HG03457 (cell line): Measurements from ENCODE around the gene HIF3A.
"Not testable (repeated sequence)": the region's sequence is repeated elsewhere in the genome, so short reads cannot be mapped to it uniquely, and the experiment has no call there.

Experiments used
- ATAC-seq: cut with Tn5 transposase; IDR thresholded peaks from one replicate; pipeline ENCODE4 v1.9.1; 2021; ENCODE audit warnings: moderate number of reproducible peaks; ENCODE audit not compliant: unreplicated experiment

Gene HIF3A

DNA sequence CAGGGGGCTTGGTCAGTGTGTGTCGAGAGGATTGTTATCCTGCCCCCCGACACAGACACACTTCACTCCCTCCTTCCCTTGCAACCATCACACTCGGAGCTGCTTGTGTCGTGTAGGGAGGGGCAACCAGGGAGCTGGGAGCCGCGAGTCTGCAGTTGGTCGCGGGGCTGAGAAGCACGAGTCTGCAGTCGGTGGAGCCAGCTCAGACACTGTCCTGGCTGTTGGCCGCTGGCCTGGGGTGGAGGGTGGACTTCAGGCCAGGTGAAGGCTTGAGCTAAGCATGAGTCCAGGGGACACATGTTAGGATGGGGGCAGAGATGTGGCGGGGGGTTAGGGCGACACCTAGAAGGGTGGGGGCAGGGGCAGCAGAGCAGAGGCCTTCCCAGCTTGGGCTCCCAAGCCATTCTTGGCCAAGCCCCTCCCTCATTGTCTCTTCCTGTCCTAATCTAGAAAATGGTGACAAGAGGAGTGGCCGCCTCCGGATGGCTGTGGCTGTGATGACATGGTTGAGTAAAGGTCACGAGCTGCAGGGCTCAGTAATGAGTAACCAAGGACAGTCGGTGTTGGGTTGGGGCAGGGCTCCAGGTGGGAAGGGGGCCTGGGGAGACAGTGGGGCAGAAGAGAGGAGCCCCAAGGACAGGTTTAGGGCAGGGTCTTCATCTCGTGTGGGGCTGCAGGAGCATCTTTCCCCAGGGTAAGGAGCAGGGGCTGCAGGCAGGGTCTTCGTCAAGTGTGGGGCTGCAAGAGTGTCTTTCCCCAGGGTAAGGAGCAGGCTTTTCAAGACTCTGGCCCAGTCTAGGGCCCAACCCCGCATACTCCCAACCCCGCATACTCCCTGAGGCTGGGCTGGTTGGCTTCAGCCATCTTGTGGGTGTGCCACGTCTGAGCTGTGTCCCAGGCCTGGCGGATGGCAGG, 58.6 kb downstream of the HIF3A start:
- ATAC-seq = no peak

DNA sequence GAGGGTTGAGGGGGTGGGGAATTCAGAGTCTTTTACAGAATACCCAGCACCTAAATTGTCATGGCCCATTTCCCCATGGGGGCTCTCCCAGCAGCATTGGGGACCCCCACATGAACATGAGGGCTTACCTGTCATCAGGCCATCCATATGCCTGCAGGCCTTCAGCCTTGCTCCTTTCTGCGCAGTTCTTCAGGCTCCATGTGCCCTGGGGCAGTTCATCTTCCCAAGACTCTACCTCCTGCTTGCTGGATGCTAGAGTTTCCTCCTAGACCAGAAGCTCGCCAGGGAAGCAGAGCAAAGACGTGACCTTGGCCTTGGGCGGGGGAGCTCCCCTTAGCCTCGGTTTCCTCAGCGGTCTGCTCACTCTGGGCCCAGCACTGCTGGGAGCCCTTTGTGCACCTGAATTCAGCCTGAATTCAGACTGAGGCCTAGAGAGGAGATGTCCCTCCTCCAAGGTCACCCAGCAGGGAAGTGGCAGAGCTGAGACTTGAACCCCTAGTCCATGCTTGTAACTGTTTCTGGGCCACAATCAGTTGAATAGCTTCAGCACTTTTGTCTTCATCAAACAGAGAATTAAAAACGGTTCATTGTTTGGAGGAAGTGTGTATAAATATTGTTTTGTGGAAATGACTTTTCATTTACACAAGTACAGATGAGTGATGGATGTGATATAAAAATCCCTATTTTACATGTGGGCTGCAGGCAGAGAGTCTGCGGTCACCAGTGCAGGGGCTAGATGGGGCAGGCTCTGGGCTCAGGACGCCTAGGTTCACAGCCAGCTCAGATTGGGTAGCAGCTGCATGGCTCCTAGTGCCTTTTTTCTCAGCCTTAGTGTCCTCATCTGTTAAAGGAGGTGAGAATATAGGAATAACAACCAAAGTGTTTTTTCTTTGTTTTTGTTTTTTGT, 59.6 kb downstream of the HIF3A start:
- no peak for ATAC-seq

DNA sequence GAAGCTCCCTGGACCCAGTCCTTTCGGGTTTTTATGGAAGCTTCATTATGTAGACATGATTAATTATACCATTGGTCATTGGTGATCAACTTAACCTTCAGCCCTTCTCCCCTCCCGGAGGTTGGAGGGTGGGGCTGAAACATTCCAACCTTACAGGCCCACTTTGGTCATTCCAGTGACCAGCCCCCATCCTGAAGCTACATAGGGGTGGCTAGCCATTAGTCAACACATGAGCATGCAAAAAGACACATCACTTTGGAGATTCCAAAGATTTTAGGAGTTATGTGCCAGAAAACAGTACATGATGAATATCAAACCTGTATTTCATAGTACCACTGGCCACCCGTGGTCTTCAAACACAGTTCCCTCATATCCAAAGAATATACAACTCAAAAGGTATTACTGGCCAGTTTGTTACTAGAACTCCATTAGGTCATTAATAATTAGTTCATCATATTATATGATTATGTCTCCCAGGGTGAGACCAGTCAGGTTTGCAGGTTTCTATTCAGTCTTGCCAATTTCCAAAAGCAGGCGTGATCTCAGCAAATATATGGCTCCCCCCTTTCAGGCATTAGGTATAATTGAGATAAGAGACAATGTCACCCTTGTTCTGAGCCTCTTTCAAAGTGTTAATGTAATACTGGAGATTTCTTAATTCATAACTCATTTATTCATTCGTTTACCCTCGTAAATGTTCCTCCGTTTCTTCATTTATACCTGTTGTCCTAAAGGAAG, 61.2 kb downstream of the HIF3A start:
- ATAC-seq = no peak

DNA sequence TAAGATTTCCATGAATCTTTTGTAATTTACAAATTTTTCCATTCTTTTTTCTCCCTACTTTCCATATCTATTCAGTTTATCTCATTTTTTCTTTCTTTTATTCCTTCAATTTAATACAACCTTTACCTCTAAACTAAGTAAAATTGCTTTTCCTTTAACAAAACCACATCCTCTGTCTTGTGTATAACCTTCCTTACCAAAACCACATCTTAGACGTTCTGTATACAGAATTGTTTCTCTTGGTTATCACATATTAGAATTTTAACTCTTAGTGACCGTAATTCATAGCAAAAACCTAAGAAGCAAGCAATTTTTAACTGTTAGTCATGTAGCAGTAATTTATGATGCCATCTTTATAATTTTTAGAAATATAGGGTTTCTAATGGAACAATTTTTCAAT, 65.1 kb downstream of the HIF3A start:
- no peak for ATAC-seq

DNA sequence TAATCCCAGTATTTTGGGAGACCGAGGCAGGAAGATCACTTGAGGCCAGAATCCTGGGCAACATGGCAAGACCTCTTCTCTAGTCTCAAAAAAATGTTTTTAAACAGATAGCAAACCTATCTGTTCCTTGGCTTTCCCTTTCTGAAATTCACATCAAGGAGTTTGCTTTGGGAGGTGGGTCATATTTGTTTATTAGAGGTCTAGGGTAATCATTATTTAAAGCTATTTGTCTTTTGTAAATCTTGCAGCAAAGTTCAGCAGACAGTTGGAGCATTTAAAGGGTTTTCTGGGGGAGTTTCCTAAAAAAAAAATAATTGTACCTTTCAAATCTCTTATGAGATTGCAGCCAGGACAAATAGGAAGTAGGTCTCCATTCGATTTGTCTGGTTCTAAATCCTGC, 67.5 kb downstream of the HIF3A start:
- no peak for ATAC-seq

DNA sequence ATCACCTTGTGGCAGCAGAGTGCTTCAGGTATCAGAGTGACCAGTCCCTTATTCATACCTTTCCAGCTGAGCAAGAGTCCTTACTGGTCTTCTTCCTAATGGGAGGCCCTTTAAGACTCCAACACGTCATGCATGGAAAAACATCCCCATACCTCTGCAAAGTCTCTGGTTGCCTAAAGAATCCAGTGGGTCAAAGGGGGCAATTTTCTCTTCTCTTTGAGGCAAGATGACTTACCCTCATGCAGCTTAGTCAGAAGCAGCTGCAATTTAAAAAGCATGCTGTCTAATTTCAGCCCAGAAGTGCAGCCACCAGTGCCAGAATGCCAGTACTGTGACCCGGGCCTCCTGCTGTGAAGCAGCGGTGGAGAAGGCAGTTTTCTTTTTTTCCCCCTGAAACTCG, 68.7 kb downstream of the HIF3A start:
- no peak for ATAC-seq

DNA sequence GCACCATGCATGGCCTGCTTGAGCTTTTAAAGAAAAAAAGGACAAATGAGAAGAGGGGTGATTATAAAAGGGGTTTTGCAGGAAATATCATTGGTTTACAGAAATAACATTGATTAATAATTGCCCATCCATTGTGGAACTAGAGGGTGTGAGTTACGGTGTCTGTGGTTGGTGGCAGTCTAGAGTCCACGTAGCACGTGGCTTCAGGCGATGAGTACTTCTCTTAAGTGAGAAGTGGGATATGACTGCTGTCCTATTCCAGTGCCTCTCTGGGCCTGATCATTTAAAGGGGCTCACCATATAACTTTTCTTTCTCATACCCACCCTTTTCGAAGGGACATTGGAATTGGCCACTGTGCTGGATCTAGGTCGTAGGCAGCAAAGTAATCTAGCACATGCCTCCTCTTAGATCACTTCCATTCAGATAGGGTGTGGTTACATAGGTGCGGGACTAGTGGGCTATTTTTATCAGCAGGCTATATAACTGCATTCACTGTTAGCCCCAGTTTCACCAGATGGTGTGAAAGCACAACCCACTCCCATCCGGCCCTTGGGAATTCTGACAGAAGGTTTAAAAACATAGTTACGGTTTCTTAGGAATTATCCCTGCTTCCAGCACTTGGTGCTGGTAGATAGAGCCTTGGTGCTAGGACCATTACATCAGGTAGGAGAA, 69.9 kb downstream of the HIF3A start:
- ATAC-seq = no peak

DNA sequence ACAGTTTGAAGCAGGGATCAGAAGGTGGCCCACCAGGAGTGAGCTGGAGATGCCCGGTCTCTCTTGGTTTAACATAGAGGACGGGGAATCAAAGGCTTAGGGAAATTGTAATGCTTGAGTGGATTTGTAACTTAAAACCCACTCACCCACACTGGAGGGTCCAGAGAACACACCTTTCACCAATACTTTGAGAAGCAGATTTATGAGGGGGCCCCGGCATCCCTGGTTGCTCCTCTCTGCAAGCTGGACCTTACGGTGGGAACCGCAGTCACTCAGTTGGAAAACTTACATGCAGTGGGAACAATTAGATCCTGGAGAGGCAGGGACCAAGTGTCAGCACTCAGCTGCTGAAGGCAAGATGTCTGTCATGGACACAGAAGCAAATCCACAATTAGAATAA, 70.6 kb downstream of the HIF3A start:
- no peak for ATAC-seq

DNA sequence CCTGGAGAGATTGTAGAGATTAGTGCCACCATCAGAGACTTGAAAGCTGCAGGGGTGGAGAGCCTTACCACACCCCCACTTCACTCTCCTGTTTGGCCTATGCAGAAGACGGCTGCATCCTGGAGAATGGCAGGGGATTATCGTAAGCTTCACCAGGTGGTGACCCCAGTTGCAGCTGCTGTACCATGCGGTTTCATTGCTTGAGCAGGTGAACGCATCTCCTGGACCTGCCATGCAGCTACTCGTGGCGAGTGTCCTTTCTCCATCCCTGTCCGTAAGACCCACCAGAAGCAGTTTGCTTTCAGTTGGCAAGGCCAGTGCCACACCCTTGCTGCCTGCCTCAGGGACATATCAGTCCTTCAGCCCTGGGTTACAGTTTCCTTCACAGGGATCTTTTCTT, 71.3 kb downstream of the HIF3A start:
- ATAC-seq = no peak

DNA sequence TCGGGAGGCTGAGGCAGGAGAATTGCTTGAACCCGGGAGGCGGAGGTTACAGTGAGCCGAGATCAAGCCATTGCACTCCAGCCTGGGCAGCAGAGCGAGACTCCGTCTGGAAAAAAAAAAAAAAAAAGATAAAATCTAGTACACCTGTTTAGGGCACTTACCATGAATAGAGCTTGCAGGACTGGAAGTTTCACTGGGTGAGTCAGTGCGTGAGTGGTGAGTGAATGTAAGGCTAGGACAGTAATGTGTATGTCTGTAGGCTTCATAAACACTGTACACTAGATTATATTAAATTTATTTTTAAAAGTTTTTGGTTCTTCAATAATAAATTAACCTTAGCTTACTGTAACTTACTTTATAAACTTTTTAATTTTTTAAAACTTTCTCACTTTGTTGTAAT, 73.0 kb downstream of the HIF3A start:
- ATAC-seq = no peak

DNA sequence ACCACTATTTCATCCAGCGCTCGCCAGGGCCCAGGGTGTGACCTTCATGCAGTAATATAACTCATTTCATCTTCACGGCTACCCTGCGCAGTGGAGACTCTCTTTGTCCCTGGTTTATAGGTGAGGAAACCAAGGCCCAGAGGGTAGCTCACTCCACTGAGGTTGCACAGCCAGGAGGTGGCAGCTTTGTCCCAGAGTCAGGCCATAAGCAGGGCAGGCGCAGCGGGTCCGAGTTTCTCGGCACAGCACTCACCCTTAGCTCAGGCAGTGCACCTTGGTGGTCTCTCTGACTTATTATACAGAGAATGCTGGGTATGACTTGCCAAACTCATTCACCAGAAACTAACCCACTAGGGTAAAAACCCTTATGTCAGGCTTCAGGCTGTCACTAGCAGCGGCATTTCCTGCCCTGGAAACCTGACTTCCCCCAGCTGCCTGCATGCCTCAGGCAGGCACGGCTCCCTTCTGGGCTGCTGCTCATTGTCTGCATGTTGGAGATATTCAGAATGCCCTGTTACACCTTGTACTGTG, 74.6 kb downstream of the HIF3A start:
- ATAC-seq = no peak

DNA sequence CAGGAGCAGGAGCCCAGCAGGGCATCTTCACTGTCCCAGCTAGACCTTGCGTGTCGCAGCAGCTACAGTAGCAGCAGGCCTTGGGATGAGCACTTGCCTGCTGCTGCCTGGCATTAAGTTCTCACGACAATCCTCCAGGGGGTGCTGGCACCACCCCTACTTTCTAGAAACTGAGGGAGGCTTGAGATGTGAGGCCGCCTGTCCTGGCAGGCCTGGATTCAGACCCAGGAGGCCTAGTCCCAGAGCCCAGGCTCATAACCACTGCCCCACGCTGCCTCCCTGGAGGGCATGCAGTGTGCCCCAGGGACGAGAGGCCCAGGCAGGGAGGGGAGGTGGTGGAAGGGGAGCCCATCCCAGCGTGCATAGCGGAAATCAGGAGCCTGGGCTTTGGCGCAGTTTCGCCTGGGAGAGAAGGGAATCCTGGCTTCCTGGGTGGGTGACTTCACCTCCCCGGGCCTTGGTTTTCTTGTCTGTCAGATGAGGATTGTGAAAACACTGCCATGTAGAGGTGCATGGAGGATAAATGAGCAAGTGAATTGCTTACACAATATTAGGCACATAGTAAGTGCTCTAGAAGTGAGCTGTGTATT, 76.2 kb downstream of the HIF3A start:
- ATAC-seq = no peak

DNA sequence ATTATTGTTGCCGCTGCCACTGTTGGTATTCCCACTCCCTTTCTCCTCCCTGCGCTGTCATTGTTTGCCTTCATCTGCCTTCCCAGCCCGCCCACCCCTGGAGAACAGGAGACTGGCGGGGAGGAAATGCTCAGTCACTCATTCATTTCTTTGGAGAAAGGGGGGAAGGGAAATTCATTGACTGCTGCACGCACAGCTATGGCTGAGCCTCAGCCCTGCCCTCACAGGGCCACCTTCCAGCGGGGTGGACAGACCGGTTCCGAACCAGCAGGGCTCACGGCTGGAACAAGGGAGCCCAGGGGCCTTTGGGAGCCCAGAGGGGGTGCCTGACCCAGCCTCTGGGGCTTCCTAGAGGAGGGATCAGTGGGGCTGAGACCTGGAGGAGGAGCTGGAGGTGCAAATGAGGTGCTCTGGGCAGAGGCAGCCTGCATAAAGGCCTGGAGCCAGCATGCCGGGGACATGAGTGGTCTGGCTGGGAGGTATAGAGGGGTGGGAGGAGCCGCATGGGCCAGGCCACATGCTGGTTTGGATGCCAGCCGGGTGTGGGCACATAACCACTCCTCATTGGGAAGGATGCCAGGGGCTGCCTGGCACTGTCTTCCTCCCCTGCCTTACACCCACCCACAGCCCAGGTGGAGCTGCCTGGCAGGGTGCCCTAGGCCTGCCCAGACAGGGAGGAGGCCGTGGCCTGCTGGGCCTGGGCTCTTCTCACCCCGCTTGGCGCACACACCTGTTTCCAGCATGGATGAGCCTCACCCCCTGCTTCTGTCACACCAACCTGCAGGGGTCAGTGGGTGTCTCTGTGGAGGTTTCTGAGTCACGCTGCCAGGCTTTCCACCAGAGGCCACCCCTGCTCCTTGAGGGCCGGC, 76.9 kb downstream of the HIF3A start:
- no peak for ATAC-seq

DNA sequence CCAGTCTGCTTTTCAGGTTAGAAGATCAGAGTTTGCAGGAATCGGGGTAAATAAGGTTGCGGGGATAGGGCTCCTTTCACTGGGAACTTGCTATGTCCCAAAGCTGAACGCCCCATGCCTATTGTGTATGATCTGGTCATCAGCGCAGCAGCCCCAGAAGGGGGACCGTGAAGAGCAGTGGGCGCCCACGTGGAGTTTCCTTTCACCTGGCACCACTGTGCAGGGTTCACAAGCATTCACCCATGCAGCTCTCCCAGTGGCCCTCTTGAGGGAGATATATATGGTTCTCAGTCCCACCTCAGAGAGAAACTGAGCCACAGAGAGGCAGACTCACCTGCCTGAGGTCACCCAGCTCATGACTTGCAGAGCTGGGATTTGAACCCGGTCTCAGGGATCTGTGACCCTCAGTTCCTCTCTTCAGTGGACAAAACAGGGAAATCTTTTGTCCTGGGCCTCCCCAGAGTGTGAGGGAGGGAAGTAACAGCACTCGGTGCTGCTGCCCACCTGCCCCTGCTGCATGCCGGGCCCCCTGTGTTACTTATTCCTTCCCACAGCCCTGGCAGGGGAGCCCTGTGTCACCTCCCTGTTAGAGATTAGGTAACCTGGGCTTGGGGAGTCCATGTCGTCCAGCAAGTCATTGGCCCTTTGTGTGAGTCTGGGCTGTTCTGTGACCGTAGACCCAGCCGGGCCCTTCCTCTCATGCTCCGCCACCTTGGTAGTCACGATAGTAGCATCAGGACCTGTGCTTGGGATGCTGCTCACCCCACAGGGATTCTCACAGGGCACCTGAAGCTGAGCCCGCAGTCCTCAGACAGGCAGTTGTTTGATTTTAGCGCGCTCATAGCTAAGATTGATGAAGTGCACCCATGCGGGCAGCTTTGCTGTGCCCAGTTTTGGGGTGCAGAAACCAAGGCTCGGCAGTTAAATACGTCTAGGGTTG, 78.0 kb downstream of the HIF3A start:
- ATAC-seq = no peak

DNA sequence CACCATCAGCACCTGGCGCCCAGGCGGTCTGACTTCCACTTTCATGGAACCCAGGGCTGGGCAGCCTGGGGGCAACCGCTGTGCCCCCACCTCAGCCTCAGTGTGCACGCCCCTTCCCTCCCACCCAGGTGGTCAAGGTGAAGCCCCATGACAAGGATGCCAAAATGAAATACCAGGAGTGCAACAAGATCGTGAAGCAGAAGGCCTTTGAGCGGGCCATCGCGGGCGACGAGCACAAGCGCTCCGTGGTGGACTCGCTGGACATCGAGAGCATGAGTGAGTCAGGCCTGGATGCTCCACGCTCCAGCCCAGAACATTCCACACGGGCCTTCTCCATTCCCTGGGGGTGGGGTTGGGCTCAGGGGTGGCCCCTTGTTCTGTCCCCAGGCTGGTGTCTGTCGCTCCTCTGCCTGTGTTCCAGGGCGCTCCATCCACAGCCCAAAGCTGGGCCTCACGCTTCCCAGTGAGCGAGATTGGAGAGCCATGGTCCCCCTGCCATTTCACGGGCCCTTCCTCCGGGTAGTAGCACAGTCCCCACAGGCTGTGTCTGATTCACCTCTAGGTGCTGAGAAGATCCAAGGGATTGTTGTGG, 78.7 kb downstream of the HIF3A start:
- not testable (repeated sequence) for ATAC-seq

DNA sequence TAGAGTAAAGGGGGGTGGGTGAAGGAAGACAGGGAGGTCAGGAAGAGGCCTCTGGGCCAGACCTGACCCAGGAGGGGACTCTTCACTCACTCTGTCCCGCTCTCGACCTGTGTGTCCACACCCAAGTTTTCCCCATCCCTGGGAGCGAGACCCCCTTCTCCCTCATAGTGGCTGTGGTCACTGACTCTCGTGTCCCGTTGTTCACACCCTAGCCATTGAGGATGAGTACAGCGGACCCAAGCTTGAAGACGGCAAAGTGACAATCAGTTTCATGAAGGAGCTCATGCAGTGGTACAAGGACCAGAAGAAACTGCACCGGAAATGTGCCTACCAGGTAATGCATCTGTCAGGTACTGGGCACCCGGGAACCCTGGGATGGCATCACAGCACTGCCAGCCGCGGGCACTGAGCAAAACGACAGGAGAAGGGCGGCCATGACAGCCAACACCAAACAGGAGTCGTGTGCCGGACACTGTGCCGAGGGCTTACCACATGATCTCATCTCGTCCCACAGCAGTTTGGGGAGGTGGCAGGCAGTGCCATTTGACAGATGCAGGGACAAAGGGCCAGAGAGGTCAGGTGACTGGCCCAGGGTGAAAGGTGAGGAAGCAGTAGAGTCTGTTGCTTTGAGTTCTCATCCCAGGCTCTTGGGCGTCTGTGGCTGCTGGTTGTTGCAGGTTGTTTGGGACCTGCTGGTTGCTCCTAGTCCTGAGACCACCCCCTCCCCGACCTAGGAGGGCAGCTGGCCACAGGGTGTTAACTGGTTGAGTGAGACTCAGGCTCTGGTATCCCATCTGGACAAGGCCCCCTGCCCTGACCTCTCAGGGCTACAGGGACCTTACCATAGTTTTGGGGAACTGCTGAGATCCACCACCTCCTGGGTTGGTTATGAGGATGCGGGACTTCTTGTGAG, 79.7 kb downstream of the HIF3A start:
- no peak for ATAC-seq

DNA sequence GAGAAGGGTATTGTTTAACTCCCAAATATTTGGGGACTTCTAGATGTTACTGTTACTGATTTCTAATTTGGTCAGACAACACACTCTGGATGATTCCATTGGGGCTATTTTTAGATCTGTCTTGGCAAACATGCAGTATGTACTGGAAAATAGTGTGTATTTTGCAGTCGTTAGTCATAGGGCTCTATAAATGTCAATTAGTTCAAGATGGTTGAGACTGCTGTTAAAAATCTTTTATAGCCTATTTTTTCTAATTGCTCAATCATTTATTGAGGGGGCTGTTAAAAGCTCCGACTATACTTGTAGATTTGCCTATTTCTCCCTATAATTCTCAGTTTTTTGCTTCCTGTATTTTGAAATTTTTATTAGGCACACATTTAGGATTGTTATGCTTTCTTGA, 81.4 kb downstream of the HIF3A start:
- no peak for ATAC-seq
